Liver (tissue), 9 donors: ENCODE data around the gene JCAD. TPM values are rescaled to one million over a fixed set of nuclear protein-coding genes. Genes with fewer than 3 reads are reported as not detected.

Experiments
- DNase-seq: peaks from one replicate; pipeline ENCODE4 v3.0.0-alpha.2; 2017; ENCODE audit warnings: low spot score
- H3K27ac ChIP-seq, 2 donors: one replicate each; pipeline ENCODE4 v1.7.0; 2013; ENCODE audit warnings: inconsistent platforms in 2 of 2, low read length in 2 of 2, control low read depth in 1 of 2, low read depth in 1 of 2, mild to moderate bottlenecking in 1 of 2
- H3K27me3 ChIP-seq, 4 donors: one replicate each; pipeline versions ENCODE4 v1.6.1 to v1.7.0; 2013; ENCODE audit warnings: low read length in 3 of 4, inconsistent platforms in 1 of 4, mild to moderate bottlenecking in 1 of 4, moderate library complexity in 1 of 4; ENCODE audit not compliant: control insufficient read depth in 4 of 4, insufficient read depth in 4 of 4
- H3K36me3 ChIP-seq, 4 donors: one replicate each; pipeline versions ENCODE4 v1.6.1 to v1.7.0; 2013; ENCODE audit warnings: low read length in 3 of 4, mild to moderate bottlenecking in 3 of 4, low read depth in 1 of 4, moderate library complexity in 1 of 4; ENCODE audit not compliant: control insufficient read depth in 4 of 4, insufficient read depth in 3 of 4
- H3K4me1 ChIP-seq, 4 donors: one replicate each; pipeline versions ENCODE4 v1.6.1 to v1.7.0; 2013; ENCODE audit warnings: low read length in 3 of 4, mild to moderate bottlenecking in 3 of 4, moderate library complexity in 1 of 4; ENCODE audit not compliant: control insufficient read depth in 4 of 4, insufficient read depth in 4 of 4
- H3K4me3 ChIP-seq, 3 donors: one replicate each; pipeline versions ENCODE4 v1.6.1 to v1.7.0; 2013; ENCODE audit warnings: low read length in 3 of 3, control low read depth in 1 of 3, low read depth in 1 of 3, mild to moderate bottlenecking in 1 of 3
- H3K9ac ChIP-seq, 2 donors: one replicate each; pipeline ENCODE4 v1.7.0; 2013; ENCODE audit warnings: low read length in 2 of 2, mild to moderate bottlenecking in 2 of 2, moderate library complexity in 2 of 2, control low read depth in 1 of 2, low read depth in 1 of 2
- H3K9me3 ChIP-seq, 4 donors: one replicate each; pipeline versions ENCODE4 v1.6.1 to v1.7.0; 2013; ENCODE audit warnings: low read length in 3 of 4; ENCODE audit not compliant: control insufficient read depth in 4 of 4
- EGR1 ChIP-seq, 2 donors: IDR thresholded peaks; 2 replicates each; pipeline ENCODE4 v1.6.1; 2016 to 2018; ENCODE audit warnings: antibody characterized with exemption in 2 of 2, low read depth in 2 of 2
- FOXA1 ChIP-seq: IDR thresholded peaks from 2 replicates; pipeline ENCODE4 v1.6.1; 2016; ENCODE audit warnings: antibody characterized with exemption
- FOXA2 ChIP-seq: IDR thresholded peaks from 2 replicates; pipeline ENCODE4 v1.6.1; 2016; ENCODE audit warnings: antibody characterized with exemption
- GABPA ChIP-seq, 2 donors: IDR thresholded peaks in 1 of 2; conservative IDR thresholded peaks in 1 of 2; 2 replicates each; pipeline ENCODE4 v1.6.1; 2016; ENCODE audit warnings: antibody characterized with exemption in 2 of 2, mild to moderate bottlenecking in 1 of 2, moderate library complexity in 1 of 2
- HNF4A ChIP-seq, 2 donors: conservative IDR thresholded peaks; 2 replicates each; pipeline ENCODE4 v1.6.1; 2016; ENCODE audit warnings: antibody characterized with exemption in 2 of 2, mild to moderate bottlenecking in 2 of 2
- HNF4G ChIP-seq: IDR thresholded peaks from 2 replicates; pipeline ENCODE4 v1.6.1; 2016; ENCODE audit warnings: antibody characterized with exemption
- JUND ChIP-seq, 2 donors: IDR thresholded peaks; 2 replicates each; pipeline ENCODE4 v1.6.1; 2016; ENCODE audit warnings: antibody characterized with exemption in 2 of 2
- NR2F2 ChIP-seq: IDR thresholded peaks from 2 replicates; pipeline ENCODE4 v1.6.1; 2016; ENCODE audit warnings: antibody characterized with exemption
- RAD21 ChIP-seq, 2 donors: IDR thresholded peaks; 2 replicates each; pipeline ENCODE4 v1.6.1; 2016; ENCODE audit warnings: antibody characterized with exemption in 2 of 2, mild to moderate bottlenecking in 2 of 2
- RXRA ChIP-seq, 2 donors: IDR thresholded peaks; 2 replicates each; pipeline ENCODE4 v1.6.1; 2017 to 2018; ENCODE audit warnings: antibody characterized with exemption in 2 of 2, mild to moderate bottlenecking in 1 of 2
- SP1 ChIP-seq: IDR thresholded peaks from 2 replicates; pipeline ENCODE4 v1.6.1; 2018; ENCODE audit warnings: antibody characterized with exemption, mild to moderate bottlenecking
- TAF1 ChIP-seq: conservative IDR thresholded peaks from 2 replicates; pipeline ENCODE4 v1.6.1; 2016; ENCODE audit warnings: antibody characterized with exemption, mild to moderate bottlenecking
- YY1 ChIP-seq: IDR thresholded peaks from 2 replicates; pipeline ENCODE4 v1.6.1; 2016; ENCODE audit warnings: antibody characterized with exemption, mild to moderate bottlenecking
- WGBS: extraction: QIAGEN DNeasy Blood & Tissue Kit; methylation state at CpG from one replicate; pipeline ENCODE4 v1.1.7; 2013; 5-methylcytosine and 5-hydroxymethylcytosine counted together
- polyA plus RNA-seq, 2 donors: library from polyadenylated mRNA; stranded (reverse) in 1 of 2; unstranded in 1 of 2; fragments of 200-250 nt in 1 of 2; fragments of >200 nt in 1 of 2; fragmentation: Nextera tagmentation in 1 of 2; extraction: Ambion mirVana in 1 of 2; gene quantifications; one replicate each; pipeline versions ENCODE4 v1.2.1 to v1.2.3, GENCODE V29; 2013 to 2015
- total RNA-seq, 2 donors: library from RNA; depleted of rRNA; stranded (reverse); fragments of >200 nt; gene quantifications; one replicate each; pipeline ENCODE4 v1.2.3, GENCODE V29; 2014
- TF ChIP-seq, protein P1 (sequence below): IDR thresholded peaks from 2 replicates; pipeline ENCODE4 v1.6.1; 2016; ENCODE audit warnings: antibody characterized with exemption
- TF ChIP-seq, protein P2 (sequence below): IDR thresholded peaks from 2 replicates; pipeline ENCODE4 v1.6.1; 2016; ENCODE audit warnings: antibody characterized with exemption, mild to moderate bottlenecking
- TF ChIP-seq, protein P3 (sequence below): IDR thresholded peaks from 2 replicates; pipeline ENCODE4 v1.6.1; 2016; ENCODE audit warnings: antibody characterized with exemption
- TF ChIP-seq, protein P4 (sequence below): IDR thresholded peaks from 2 replicates; pipeline ENCODE4 v1.6.1; 2016; ENCODE audit warnings: antibody characterized with exemption
- TF ChIP-seq, protein P5 (sequence below): fragments of 150-350 bp; IDR thresholded peaks from 2 replicates; pipeline ENCODE4 v1.5.1; 2017; ENCODE audit warnings: improper control_type of control experiment, low read depth, low read length; ENCODE audit not compliant: missing input control
- donor health status: healthy.
- donor health status: healthy.
- donor health status: healthy.
- donor health status: healthy.
- donor health status: healthy.

The JCAD gene
- total and polyA plus RNA-seq, 4 donors = 0.77 to 3.2 (median 1.1) TPM

DNA sequence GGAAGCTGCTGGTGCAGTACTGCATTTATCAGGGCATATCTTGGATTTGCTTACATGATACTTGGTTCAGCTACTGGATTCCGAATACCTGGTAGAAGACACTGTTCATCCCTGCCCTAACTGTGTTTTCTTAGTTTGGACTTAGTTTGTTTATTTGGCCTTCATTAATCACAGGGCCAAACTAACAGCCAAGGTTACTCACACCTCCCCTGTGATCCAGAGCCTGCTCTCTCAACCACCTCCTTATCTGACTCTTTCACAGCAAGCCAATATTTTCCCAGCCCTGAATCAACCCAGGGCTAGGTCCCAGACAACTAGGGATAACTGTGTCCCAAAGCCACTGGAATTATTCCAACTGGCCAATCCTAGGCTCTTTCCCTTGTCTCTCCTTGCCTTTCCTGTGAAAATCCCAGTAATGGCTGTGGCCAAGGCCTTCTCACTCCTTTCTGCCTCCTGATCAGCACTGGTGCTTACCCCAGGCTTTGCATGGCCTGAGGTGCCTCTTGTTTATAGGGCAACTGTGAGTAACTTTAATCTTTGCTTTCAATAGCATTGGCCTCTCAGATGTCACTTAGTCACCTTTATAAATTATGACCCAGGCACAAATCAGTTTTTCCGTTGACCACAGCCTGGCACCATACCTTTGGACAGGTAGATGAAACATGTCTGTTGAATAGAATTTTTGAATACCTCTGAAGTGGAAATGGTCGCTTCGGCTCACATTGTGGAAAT, 9.3 kb upstream of the JCAD start:
- no peaks in the 10 kb centered on the region for H3K36me3 ChIP-seq
- no peak overlapping the region for H3K27ac ChIP-seq
- no peaks in the 10 kb centered on the region for H3K27me3 ChIP-seq
- H3K4me1 ChIP-seq = no peaks in the 10 kb centered on the region
- no peak for DNase-seq
- H3K9me3 ChIP-seq = no peaks in the 10 kb centered on the region
- TF ChIP-seq SP1 (no peak), HNF4G (no peak), FOXA1 (no peak), YY1 (no peak), FOXA2 (no peak), NR2F2 (no peak), EGR1 (IDR thresholded peaks at IDR 0.05; ENCODE audit: low read depth in 2 of 2) (no peak), GABPA (IDR thresholded peaks at IDR 0.05 in 1 of 2, conservative IDR thresholded peaks at IDR 0.05 in 1 of 2) (no peak), RAD21 (IDR thresholded peaks at IDR 0.05) (no peak), RXRA (IDR thresholded peaks at IDR 0.05) (no peak), HNF4A (conservative IDR thresholded peaks at IDR 0.05) (no peak)
- TF ChIP-seq, protein P1, sequence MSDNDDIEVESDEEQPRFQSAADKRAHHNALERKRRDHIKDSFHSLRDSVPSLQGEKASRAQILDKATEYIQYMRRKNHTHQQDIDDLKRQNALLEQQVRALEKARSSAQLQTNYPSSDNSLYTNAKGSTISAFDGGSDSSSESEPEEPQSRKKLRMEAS = no peak
- TF ChIP-seq, protein P2, sequence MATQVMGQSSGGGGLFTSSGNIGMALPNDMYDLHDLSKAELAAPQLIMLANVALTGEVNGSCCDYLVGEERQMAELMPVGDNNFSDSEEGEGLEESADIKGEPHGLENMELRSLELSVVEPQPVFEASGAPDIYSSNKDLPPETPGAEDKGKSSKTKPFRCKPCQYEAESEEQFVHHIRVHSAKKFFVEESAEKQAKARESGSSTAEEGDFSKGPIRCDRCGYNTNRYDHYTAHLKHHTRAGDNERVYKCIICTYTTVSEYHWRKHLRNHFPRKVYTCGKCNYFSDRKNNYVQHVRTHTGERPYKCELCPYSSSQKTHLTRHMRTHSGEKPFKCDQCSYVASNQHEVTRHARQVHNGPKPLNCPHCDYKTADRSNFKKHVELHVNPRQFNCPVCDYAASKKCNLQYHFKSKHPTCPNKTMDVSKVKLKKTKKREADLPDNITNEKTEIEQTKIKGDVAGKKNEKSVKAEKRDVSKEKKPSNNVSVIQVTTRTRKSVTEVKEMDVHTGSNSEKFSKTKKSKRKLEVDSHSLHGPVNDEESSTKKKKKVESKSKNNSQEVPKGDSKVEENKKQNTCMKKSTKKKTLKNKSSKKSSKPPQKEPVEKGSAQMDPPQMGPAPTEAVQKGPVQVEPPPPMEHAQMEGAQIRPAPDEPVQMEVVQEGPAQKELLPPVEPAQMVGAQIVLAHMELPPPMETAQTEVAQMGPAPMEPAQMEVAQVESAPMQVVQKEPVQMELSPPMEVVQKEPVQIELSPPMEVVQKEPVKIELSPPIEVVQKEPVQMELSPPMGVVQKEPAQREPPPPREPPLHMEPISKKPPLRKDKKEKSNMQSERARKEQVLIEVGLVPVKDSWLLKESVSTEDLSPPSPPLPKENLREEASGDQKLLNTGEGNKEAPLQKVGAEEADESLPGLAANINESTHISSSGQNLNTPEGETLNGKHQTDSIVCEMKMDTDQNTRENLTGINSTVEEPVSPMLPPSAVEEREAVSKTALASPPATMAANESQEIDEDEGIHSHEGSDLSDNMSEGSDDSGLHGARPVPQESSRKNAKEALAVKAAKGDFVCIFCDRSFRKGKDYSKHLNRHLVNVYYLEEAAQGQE = no peak
- no peak overlapping the region for H3K9ac ChIP-seq
- WGBS = 96% methylated on average over 4 of the region's 4 CpGs
- no peak overlapping the region for H3K4me3 ChIP-seq

DNA sequence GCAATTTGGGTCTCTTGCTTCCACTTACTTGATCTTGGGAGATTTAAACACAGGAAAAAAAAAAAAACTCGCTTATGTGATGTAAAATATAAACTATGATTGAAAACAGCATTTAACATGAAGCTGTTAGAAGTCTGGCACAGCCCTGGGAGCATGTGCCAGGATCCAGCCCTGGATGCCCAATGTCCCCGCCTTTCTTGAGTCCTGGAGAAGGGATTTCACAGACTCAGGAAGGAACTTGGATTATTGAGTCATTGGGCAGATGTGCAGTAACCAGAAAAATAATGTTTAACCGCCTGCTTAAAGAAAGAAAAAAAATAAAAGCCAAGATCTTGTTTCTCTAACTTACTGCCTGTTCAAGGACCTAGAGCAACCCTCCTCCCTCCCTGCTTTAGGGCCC, 3.7 kb upstream of the JCAD start:
- no peaks in the 10 kb centered on the region for H3K9me3 ChIP-seq
- H3K9ac ChIP-seq = no peak overlapping the region
- peaks cover 0 to 8% (median 4%) of the 10 kb centered on the region in 4 donors for H3K4me1 ChIP-seq
- H3K27ac ChIP-seq = no peak overlapping the region
- no peak overlapping the region for H3K4me3 ChIP-seq
- WGBS = 81% methylated on average over 3 of the region's 3 CpGs
- no peak for TF ChIP-seq TAF1
- TF ChIP-seq, protein P3, sequence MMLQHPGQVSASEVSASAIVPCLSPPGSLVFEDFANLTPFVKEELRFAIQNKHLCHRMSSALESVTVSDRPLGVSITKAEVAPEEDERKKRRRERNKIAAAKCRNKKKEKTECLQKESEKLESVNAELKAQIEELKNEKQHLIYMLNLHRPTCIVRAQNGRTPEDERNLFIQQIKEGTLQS = no peak
- TF ChIP-seq, protein P4, sequence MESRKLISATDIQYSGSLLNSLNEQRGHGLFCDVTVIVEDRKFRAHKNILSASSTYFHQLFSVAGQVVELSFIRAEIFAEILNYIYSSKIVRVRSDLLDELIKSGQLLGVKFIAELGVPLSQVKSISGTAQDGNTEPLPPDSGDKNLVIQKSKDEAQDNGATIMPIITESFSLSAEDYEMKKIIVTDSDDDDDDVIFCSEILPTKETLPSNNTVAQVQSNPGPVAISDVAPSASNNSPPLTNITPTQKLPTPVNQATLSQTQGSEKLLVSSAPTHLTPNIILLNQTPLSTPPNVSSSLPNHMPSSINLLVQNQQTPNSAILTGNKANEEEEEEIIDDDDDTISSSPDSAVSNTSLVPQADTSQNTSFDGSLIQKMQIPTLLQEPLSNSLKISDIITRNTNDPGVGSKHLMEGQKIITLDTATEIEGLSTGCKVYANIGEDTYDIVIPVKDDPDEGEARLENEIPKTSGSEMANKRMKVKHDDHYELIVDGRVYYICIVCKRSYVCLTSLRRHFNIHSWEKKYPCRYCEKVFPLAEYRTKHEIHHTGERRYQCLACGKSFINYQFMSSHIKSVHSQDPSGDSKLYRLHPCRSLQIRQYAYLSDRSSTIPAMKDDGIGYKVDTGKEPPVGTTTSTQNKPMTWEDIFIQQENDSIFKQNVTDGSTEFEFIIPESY = no peak
- no peak for TF ChIP-seq FOXA2
- no peak for TF ChIP-seq YY1
- TF ChIP-seq, protein P5, sequence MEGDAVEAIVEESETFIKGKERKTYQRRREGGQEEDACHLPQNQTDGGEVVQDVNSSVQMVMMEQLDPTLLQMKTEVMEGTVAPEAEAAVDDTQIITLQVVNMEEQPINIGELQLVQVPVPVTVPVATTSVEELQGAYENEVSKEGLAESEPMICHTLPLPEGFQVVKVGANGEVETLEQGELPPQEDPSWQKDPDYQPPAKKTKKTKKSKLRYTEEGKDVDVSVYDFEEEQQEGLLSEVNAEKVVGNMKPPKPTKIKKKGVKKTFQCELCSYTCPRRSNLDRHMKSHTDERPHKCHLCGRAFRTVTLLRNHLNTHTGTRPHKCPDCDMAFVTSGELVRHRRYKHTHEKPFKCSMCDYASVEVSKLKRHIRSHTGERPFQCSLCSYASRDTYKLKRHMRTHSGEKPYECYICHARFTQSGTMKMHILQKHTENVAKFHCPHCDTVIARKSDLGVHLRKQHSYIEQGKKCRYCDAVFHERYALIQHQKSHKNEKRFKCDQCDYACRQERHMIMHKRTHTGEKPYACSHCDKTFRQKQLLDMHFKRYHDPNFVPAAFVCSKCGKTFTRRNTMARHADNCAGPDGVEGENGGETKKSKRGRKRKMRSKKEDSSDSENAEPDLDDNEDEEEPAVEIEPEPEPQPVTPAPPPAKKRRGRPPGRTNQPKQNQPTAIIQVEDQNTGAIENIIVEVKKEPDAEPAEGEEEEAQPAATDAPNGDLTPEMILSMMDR = no peak
- TF ChIP-seq NR2F2 = no peak
- TF ChIP-seq RXRA (IDR thresholded peaks at IDR 0.05) = no peak
- TF ChIP-seq, protein P2 = no peak
- TF ChIP-seq HNF4A (conservative IDR thresholded peaks at IDR 0.05) = no peak
- no peak for TF ChIP-seq SP1
- TF ChIP-seq, protein P1 = no peak
- TF ChIP-seq JUND (IDR thresholded peaks at IDR 0.05) = no peak
- TF ChIP-seq GABPA (IDR thresholded peaks at IDR 0.05 in 1 of 2, conservative IDR thresholded peaks at IDR 0.05 in 1 of 2) = no peak
- TF ChIP-seq HNF4G = no peak
- no peak for TF ChIP-seq RAD21 (IDR thresholded peaks at IDR 0.05)
- TF ChIP-seq EGR1 (IDR thresholded peaks at IDR 0.05; ENCODE audit: low read depth in 2 of 2) = no peak
- TF ChIP-seq FOXA1 = no peak
- no peaks in the 10 kb centered on the region for H3K36me3 ChIP-seq
- DNase-seq = no peak
- no peaks in the 10 kb centered on the region for H3K27me3 ChIP-seq
